Peyer's patch (tissue), 4 donors: Measurements from ENCODE around the gene FAR1. TPM values are rescaled to one million over a fixed set of nuclear protein-coding genes. Genes with fewer than 3 reads are reported as not detected.

Experiments used
- DNase-seq, 3 donors: peaks; one replicate each; pipeline ENCODE4 v3.0.0-alpha.2; 2017 to 2019
- H3K27ac ChIP-seq, 4 donors: fragments of 200-600 bp; sonication (generic); one replicate each; pipeline ENCODE4 v1.5.1; 2016 to 2019
- H3K27me3 ChIP-seq, 2 donors: fragments of 200-600 bp; sonication (generic); one replicate each; pipeline ENCODE4 v1.5.1; 2019
- H3K36me3 ChIP-seq, 3 donors: fragments of 200-600 bp; sonication (generic); one replicate each; pipeline ENCODE4 v1.5.1; 2016 to 2019
- H3K4me1 ChIP-seq, 4 donors: fragments of 200-600 bp; sonication (generic); one replicate each; pipeline ENCODE4 v1.5.1; 2016 to 2019
- H3K4me3 ChIP-seq, 4 donors: fragments of 200-600 bp; sonication (generic); 1 replicate in 3 of 4; 2 replicates in 1 of 4; pipeline ENCODE4 v1.5.1; 2016 to 2019; ENCODE audit warnings: mild to moderate bottlenecking in 1 of 4
- H3K9me3 ChIP-seq, 4 donors: fragments of 200-600 bp; sonication (generic); one replicate each; pipeline ENCODE4 v1.5.1; 2016 to 2019; ENCODE audit warnings: mild to moderate bottlenecking in 1 of 4
- CTCF ChIP-seq, 6 experiments: fragments of 450-650 bp in 4 of 6; fragments of 200-600 bp in 2 of 6; sonication (generic) in 1 of 6; IDR thresholded peaks; one replicate each; pipeline ENCODE4 v1.5.1; 2017 to 2019; ENCODE audit warnings: antibody characterized with exemption in 6 of 6, mild to moderate bottlenecking in 3 of 6, moderate library complexity in 1 of 6
- POLR2A ChIP-seq, 2 donors: fragments of 450-650 bp; IDR thresholded peaks; one replicate each; pipeline ENCODE4 v1.5.1; 2017; ENCODE audit warnings: antibody characterized with exemption in 2 of 2, mild to moderate bottlenecking in 2 of 2, moderate library complexity in 2 of 2
- total RNA-seq, 4 donors: library from RNA; depleted of rRNA; stranded (reverse); fragments of >200 nt; gene quantifications; one replicate each; pipeline ENCODE4 v1.1.0, GENCODE V29; 2016

FAR1 gene
- total RNA-seq, 4 donors from 2014 or later = 35.2 to 125 (median 74.0) TPM

GRCh38 chr11:13699870-13700269, 31.4 kb downstream of the FAR1 start:
- Histone ChIP-seq H3K27me3 (no peaks in the 10 kb centered on the region), H3K4me3 (no peak overlapping the region), H3K36me3 (peaks cover 0 to 16% (median 0%) of the 10 kb centered on the region in 3 donors), H3K9me3 (no peaks in the 10 kb centered on the region), H3K4me1 (peaks cover 0 to 10% (median 0%) of the 10 kb centered on the region in 4 donors), H3K27ac (no peak overlapping the region)
- no peak for TF ChIP-seq CTCF (IDR thresholded peaks at IDR 0.05)
- no peak for TF ChIP-seq POLR2A (IDR thresholded peaks at IDR 0.05)
- DNase-seq = no peak

- Histone ChIP-seq H3K9me3 (no peaks in the 10 kb centered on the region), H3K27ac (no peak overlapping the region), H3K4me3 (no peak overlapping the region), H3K27me3 (no peaks in the 10 kb centered on the region), H3K36me3 (peaks cover 0 to 9% (median 0%) of the 10 kb centered on the region in 3 donors), H3K4me1 (peaks cover 0 to 10% (median 0%) of the 10 kb centered on the region in 4 donors)
- DNase-seq = no peak
- TF ChIP-seq CTCF (IDR thresholded peaks at IDR 0.05) = peak in 1 of 6 experiments; percentile 15
- TF ChIP-seq POLR2A (IDR thresholded peaks at IDR 0.05) = no peak
These were observed 33.0 kb downstream of the FAR1 start for GRCh38 chr11:13701506-13701905.

GRCh38 chr11:13702071-13702470, 33.6 kb downstream of the FAR1 start:
- peaks cover 0 to 9% (median 0%) of the 10 kb centered on the region in 3 donors for H3K36me3 ChIP-seq

GRCh38 chr11:13705710-13706109, 37.2 kb downstream of the FAR1 start:
- Histone ChIP-seq H3K27me3 (no peaks in the 10 kb centered on the region), H3K27ac (no peak overlapping the region), H3K36me3 (peaks cover 0 to 24% (median 0%) of the 10 kb centered on the region in 3 donors), H3K9me3 (no peaks in the 10 kb centered on the region), H3K4me1 (no peaks in the 10 kb centered on the region), H3K4me3 (no peak overlapping the region)
- TF ChIP-seq CTCF (IDR thresholded peaks at IDR 0.05) (no peak), POLR2A (IDR thresholded peaks at IDR 0.05) (no peak)
- DNase-seq = no peak

More at GRCh38 chr11:13702071-13702470, 33.6 kb downstream of the FAR1 start:
- no peak overlapping the region for H3K27ac ChIP-seq
- no peak for TF ChIP-seq POLR2A (IDR thresholded peaks at IDR 0.05)
- no peaks in the 10 kb centered on the region for H3K9me3 ChIP-seq
- peaks cover 0 to 10% (median 0%) of the 10 kb centered on the region in 4 donors for H3K4me1 ChIP-seq
- DNase-seq = no peak
- no peak overlapping the region for H3K4me3 ChIP-seq
- no peaks in the 10 kb centered on the region for H3K27me3 ChIP-seq

GRCh38 chr11:13713982-13714381, 45.5 kb downstream of the FAR1 start:
- no peak overlapping the region for H3K4me3 ChIP-seq
- H3K27me3 ChIP-seq = no peaks in the 10 kb centered on the region
- no peak overlapping the region for H3K27ac ChIP-seq
- H3K4me1 ChIP-seq = no peaks in the 10 kb centered on the region
- no peak for DNase-seq
- no peaks in the 10 kb centered on the region for H3K9me3 ChIP-seq
- peaks cover 0 to 60% (median 0%) of the 10 kb centered on the region in 3 donors for H3K36me3 ChIP-seq
- TF ChIP-seq CTCF (IDR thresholded peaks at IDR 0.05) (no peak), POLR2A (IDR thresholded peaks at IDR 0.05) (no peak)

- TF ChIP-seq POLR2A (IDR thresholded peaks at IDR 0.05) = no peak
- no peak for TF ChIP-seq CTCF (IDR thresholded peaks at IDR 0.05)
- Histone ChIP-seq H3K27ac (no peak overlapping the region), H3K27me3 (no peaks in the 10 kb centered on the region), H3K9me3 (no peaks in the 10 kb centered on the region), H3K4me3 (no peak overlapping the region), H3K4me1 (no peaks in the 10 kb centered on the region), H3K36me3 (peaks cover 0 to 49% (median 0%) of the 10 kb centered on the region in 3 donors)
- DNase-seq = no peak
These were observed 48.9 kb downstream of the FAR1 start for GRCh38 chr11:13717331-13717730.
